DOHH2 (cell line): ENCODE results near the gene CRELD2.

ENCODE experiments used
- H3F3A ChIP-seq: fragments of 200-600 bp; sonication (generic), shearing (Covaris generic); 2 replicates; pipeline ENCODE4 v1.6.0; 2016; ENCODE audit warnings: antibody characterized with exemption, mild to moderate bottlenecking; ENCODE audit not compliant: control insufficient read depth, insufficient read depth
- H3K27ac ChIP-seq: fragments of 200-600 bp; sonication (generic); 2 replicates; pipeline ENCODE4 v1.5.1; 2014; ENCODE audit warnings: low read depth, mild to moderate bottlenecking, low read length, moderate library complexity
- H3K27me3 ChIP-seq: fragments of 200-600 bp; sonication (generic); 2 replicates; pipeline ENCODE4 v1.6.1; 2014; ENCODE audit warnings: mild to moderate bottlenecking, low read length, mixed read lengths; ENCODE audit not compliant: control insufficient read depth
- H3K36me3 ChIP-seq: fragments of 200-600 bp; sonication (generic); 2 replicates; pipeline ENCODE4 v1.6.1; 2014; ENCODE audit warnings: mild to moderate bottlenecking, low read length, moderate library complexity, mixed read lengths; ENCODE audit not compliant: control insufficient read depth
- H3K4me1 ChIP-seq: fragments of 200-600 bp; sonication (generic); 2 replicates; pipeline ENCODE4 v1.6.1; 2014; ENCODE audit warnings: mild to moderate bottlenecking, low read length, mixed read lengths; ENCODE audit not compliant: control insufficient read depth
- H3K4me2 ChIP-seq: fragments of 200-600 bp; sonication (generic); 2 replicates; pipeline ENCODE4 v1.6.0; 2014; ENCODE audit warnings: mild to moderate bottlenecking, low read length, moderate library complexity
- H3K4me3 ChIP-seq: fragments of 200-600 bp; sonication (generic); 2 replicates; pipeline ENCODE4 v1.5.1; 2014; ENCODE audit warnings: mild to moderate bottlenecking, low read length, mixed read lengths
- H3K79me2 ChIP-seq: fragments of 200-600 bp; sonication (generic); 2 replicates; pipeline ENCODE4 v1.6.1; 2014; ENCODE audit warnings: mild to moderate bottlenecking, low read length, mixed read lengths; ENCODE audit not compliant: control insufficient read depth
- H3K9me2 ChIP-seq: fragments of 200-600 bp; sonication (generic); replicated peaks from 2 replicates; pipeline ENCODE4 v1.6.1; 2014; ENCODE audit warnings: mild to moderate bottlenecking, low read length, mixed read lengths; ENCODE audit not compliant: control insufficient read depth
- H3K9me3 ChIP-seq: fragments of 200-600 bp; sonication (generic); 2 replicates; pipeline ENCODE4 v1.6.1; 2014; ENCODE audit warnings: antibody characterized with exemption, low read length, mixed read lengths; ENCODE audit not compliant: control insufficient read depth, insufficient read depth
- H4K20me1 ChIP-seq: fragments of 200-600 bp; sonication (generic); 2 replicates; pipeline ENCODE4 v1.6.0; 2014; ENCODE audit warnings: low read depth, mild to moderate bottlenecking, antibody characterized with exemption, low read length, moderate library complexity; ENCODE audit not compliant: control insufficient read depth, insufficient read depth
- EZH2phosphoT487 ChIP-seq: fragments of 200-600 bp; sonication (generic); IDR thresholded peaks from 2 replicates; pipeline ENCODE4 v1.6.1; 2017; ENCODE audit warnings: borderline replicate concordance, mild to moderate bottlenecking, antibody characterized with exemption, low read length, moderate library complexity, mixed read lengths
- TF ChIP-seq, protein P1 (sequence below): fragments of 200-600 bp; sonication (generic); IDR thresholded peaks from one replicate; pipeline ENCODE4 v1.5.1; 2014; ENCODE audit warnings: antibody characterized with exemption, mild to moderate bottlenecking, low read depth, low read length; ENCODE audit not compliant: poor library complexity, severe bottlenecking

Gene CRELD2

DNA sequence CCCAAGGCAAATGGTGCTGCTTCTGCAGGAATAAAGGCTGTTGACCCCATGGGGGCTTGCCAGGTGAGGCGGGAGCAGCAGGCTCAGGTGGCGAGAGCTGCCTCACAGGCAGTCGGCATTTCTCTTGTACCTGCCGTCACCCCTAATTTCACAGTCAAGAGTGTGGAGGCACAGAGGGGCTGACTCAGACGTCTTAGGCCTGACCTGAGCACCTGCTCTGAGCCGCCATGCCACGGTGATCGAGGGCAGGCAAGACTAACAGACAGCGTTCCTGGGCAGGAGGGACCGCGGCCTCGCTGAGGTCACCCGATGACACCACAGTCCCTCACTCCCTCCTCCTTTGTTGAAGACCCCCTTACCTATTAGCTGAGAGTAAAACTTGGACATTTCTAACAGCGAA is 5.4 kb upstream of the CRELD2 start:
- Histone ChIP-seq H3K9me2 (no peaks in the 10 kb centered on the region), H3K27me3 (no peaks in the 10 kb centered on the region), H3K4me1 (peaks cover 10% of the 10 kb centered on the region), H3F3A (no peaks in the 10 kb centered on the region; the same call in 1 of the 2 replicates), H4K20me1 (no peaks in the 10 kb centered on the region), H3K9me3 (no peaks in the 10 kb centered on the region), H3K36me3 (peaks cover 36% of the 10 kb centered on the region), H3K27ac (no peak overlapping the region), H3K4me2 (no peak overlapping the region), H3K4me3 (no peak overlapping the region), H3K79me2 (peaks cover 36% of the 10 kb centered on the region)
- no peak for TF ChIP-seq EZH2phosphoT487
- TF ChIP-seq, protein P1, sequence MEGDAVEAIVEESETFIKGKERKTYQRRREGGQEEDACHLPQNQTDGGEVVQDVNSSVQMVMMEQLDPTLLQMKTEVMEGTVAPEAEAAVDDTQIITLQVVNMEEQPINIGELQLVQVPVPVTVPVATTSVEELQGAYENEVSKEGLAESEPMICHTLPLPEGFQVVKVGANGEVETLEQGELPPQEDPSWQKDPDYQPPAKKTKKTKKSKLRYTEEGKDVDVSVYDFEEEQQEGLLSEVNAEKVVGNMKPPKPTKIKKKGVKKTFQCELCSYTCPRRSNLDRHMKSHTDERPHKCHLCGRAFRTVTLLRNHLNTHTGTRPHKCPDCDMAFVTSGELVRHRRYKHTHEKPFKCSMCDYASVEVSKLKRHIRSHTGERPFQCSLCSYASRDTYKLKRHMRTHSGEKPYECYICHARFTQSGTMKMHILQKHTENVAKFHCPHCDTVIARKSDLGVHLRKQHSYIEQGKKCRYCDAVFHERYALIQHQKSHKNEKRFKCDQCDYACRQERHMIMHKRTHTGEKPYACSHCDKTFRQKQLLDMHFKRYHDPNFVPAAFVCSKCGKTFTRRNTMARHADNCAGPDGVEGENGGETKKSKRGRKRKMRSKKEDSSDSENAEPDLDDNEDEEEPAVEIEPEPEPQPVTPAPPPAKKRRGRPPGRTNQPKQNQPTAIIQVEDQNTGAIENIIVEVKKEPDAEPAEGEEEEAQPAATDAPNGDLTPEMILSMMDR = no peak

DNA sequence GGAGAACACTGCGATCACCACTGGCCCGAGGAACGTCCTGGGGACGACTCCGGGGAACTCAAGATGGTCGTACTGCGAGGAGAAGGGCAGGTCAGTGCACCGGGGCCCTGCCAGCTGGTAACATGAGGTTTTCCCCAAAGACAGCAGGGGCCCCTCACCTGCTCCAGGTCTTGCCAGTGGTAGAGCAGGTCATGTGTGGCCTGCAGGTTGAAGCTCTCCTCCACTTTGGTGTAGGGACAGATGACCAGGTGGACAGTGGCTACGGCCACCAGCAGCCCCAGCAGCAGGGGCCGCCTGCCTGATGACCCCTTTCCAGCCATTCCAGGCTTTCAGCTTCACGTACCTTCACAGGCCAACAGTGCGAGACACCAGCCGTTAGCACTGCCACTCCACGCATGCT is 5.0 kb upstream of the CRELD2 start:
- H3K4me2 ChIP-seq = no peak overlapping the region
- H3K27me3 ChIP-seq = no peaks in the 10 kb centered on the region
- no peaks in the 10 kb centered on the region for H3K9me2 ChIP-seq
- TF ChIP-seq, protein P1 = no peak
- no peak for TF ChIP-seq EZH2phosphoT487
- peaks cover 36% of the 10 kb centered on the region for H3K36me3 ChIP-seq
- no peaks in the 10 kb centered on the region for H3K9me3 ChIP-seq
- H3K27ac ChIP-seq = no peak overlapping the region
- peaks cover 10% of the 10 kb centered on the region for H3K4me1 ChIP-seq
- no peaks in the 10 kb centered on the region for H4K20me1 ChIP-seq
- H3F3A ChIP-seq = no peaks in the 10 kb centered on the region; the same call in 1 of the 2 replicates
- no peak overlapping the region for H3K4me3 ChIP-seq
- peaks cover 36% of the 10 kb centered on the region for H3K79me2 ChIP-seq

DNA sequence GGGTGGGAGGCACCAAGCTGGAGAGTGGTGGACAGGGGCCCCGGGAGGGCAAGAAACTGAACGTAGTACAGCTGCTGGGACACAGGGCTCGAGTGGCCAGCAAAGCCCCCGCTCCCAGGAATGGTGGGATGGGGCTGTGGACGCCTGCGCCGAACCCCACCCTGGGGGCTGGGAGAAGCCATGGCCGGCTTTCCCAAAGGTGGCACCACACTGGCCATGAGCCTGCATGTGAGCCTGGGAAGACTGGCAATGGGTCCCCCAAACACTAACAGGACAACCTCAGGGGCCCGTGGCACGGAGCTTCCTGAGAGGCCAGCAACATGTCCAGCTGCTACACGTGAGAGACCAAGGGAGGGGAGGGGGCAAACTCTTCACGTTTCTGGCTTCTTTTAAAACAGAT is 4.2 kb upstream of the CRELD2 start:
- peaks cover 34% of the 10 kb centered on the region for H3K36me3 ChIP-seq
- H3K4me3 ChIP-seq = no peak overlapping the region
- TF ChIP-seq EZH2phosphoT487 = no peak
- TF ChIP-seq, protein P1 = no peak
- H3F3A ChIP-seq = no peaks in the 10 kb centered on the region; the same call in 1 of the 2 replicates
- H3K9me3 ChIP-seq = no peaks in the 10 kb centered on the region
- no peaks in the 10 kb centered on the region for H3K27me3 ChIP-seq
- no peaks in the 10 kb centered on the region for H3K9me2 ChIP-seq
- H3K79me2 ChIP-seq = peaks cover 43% of the 10 kb centered on the region
- peaks cover 13% of the 10 kb centered on the region for H3K4me1 ChIP-seq
- H3K27ac ChIP-seq = no peak overlapping the region
- no peaks in the 10 kb centered on the region for H4K20me1 ChIP-seq
- H3K4me2 ChIP-seq = no peak overlapping the region

DNA sequence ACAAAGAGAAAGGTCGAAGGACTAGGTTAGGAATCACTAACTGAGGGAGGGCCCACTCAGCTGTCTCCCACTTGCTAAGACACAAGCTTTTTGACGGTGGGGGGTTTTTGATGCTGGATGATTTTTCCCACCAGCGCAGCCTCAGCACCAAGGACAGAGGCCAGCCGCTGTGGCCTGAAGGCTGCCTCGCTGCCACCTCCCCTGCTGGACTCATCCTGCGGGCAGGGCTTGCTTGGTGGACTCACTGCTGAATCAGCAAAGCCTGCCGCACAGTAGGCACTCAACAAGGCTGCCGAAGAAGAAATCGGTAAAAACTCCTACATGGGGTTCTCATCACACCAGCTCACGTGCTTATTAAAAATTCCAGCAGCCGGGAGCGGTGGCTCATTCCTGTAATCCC is 2.8 kb upstream of the CRELD2 start:
- Histone ChIP-seq H3K9me3 (no peaks in the 10 kb centered on the region), H3K36me3 (peaks cover 47% of the 10 kb centered on the region), H3K9me2 (no peaks in the 10 kb centered on the region), H3F3A (peaks cover 3% of the 10 kb centered on the region), H3K27me3 (no peaks in the 10 kb centered on the region), H3K79me2 (peaks cover 56% of the 10 kb centered on the region), H3K4me2 (no peak overlapping the region), H3K4me3 (no peak overlapping the region), H3K4me1 (peaks cover 26% of the 10 kb centered on the region), H4K20me1 (no peaks in the 10 kb centered on the region), H3K27ac (no peak overlapping the region)
- no peak for TF ChIP-seq EZH2phosphoT487
- TF ChIP-seq, protein P1 = no peak
